Loucy (cell line): ENCODE results near the gene PTGES.

Experiments used
- H2AFZ ChIP-seq: fragments of 200-600 bp; sonication (generic); 2 replicates; pipeline ENCODE4 v1.6.0; 2016; ENCODE audit warnings: antibody characterized with exemption, mild to moderate bottlenecking, low read length, moderate library complexity
- H3F3A ChIP-seq: fragments of 200-600 bp; 2 replicates; pipeline ENCODE4 v1.6.0; 2016; ENCODE audit warnings: antibody characterized with exemption, low read depth, mild to moderate bottlenecking
- H3K27me3 ChIP-seq: fragments of 200-600 bp; sonication (generic); 2 replicates; pipeline ENCODE4 v1.6.1; 2014; ENCODE audit warnings: low read length, mild to moderate bottlenecking; ENCODE audit not compliant: insufficient read depth, poor library complexity, severe bottlenecking
- H3K36me3 ChIP-seq: fragments of 200-600 bp; sonication (generic); 2 replicates; pipeline ENCODE4 v1.6.1; 2016; ENCODE audit warnings: low read length; ENCODE audit not compliant: insufficient read depth
- H3K4me1 ChIP-seq: fragments of 200-600 bp; sonication (generic); 2 replicates; pipeline ENCODE4 v1.5.1; 2014; ENCODE audit warnings: low read length, mild to moderate bottlenecking; ENCODE audit not compliant: insufficient read depth, poor library complexity, severe bottlenecking
- H3K4me2 ChIP-seq: fragments of 200-600 bp; sonication (generic); 2 replicates; pipeline ENCODE4 v1.6.0; 2014; ENCODE audit warnings: antibody characterized with exemption, low read length, low read depth, mild to moderate bottlenecking; ENCODE audit not compliant: poor library complexity, severe bottlenecking
- H3K4me3 ChIP-seq: fragments of 200-600 bp; sonication (generic); 2 replicates; pipeline ENCODE4 v1.5.1; 2014; ENCODE audit warnings: low read length, mild to moderate bottlenecking, mixed read lengths; ENCODE audit not compliant: poor library complexity, severe bottlenecking
- H3K79me2 ChIP-seq: fragments of 200-600 bp; sonication (generic); 2 replicates; pipeline ENCODE4 v1.6.1; 2014; ENCODE audit warnings: low read length; ENCODE audit not compliant: insufficient read depth
- H3K9ac ChIP-seq: fragments of 200-600 bp; sonication (generic); 2 replicates; pipeline ENCODE4 v1.6.0; 2014; ENCODE audit warnings: mild to moderate bottlenecking, low read depth, low read length, moderate library complexity; ENCODE audit not compliant: poor library complexity, severe bottlenecking
- H3K9me2 ChIP-seq: fragments of 200-600 bp; sonication (generic); replicated peaks from 2 replicates; pipeline ENCODE4 v1.6.1; 2016; ENCODE audit warnings: low read depth, low read length, mixed read lengths
- H3K9me3 ChIP-seq: fragments of 200-600 bp; sonication (generic); 2 replicates; pipeline ENCODE4 v1.6.1; 2014; ENCODE audit warnings: mild to moderate bottlenecking, antibody characterized with exemption, low read length, low read depth; ENCODE audit not compliant: insufficient read depth
- H4K20me1 ChIP-seq: fragments of 200-600 bp; sonication (generic); 2 replicates; pipeline ENCODE4 v1.6.0; 2014; ENCODE audit warnings: antibody characterized with exemption, low read length, mild to moderate bottlenecking; ENCODE audit not compliant: insufficient read depth, poor library complexity, severe bottlenecking
- CTCF ChIP-seq: fragments of 200-600 bp; sonication (generic); conservative IDR thresholded peaks from 2 replicates; pipeline ENCODE4 v1.5.1; 2014; ENCODE audit warnings: mild to moderate bottlenecking, antibody characterized with exemption, low read length
- EZH2phosphoT487 ChIP-seq: fragments of 200-600 bp; IDR thresholded peaks from 2 replicates; pipeline ENCODE4 v1.6.1; 2018; ENCODE audit warnings: antibody characterized with exemption, mild to moderate bottlenecking, moderate library complexity, borderline replicate concordance

The PTGES gene

GRCh38 chr9:129733632-129733953 lies 19.2 kb downstream of the PTGES start:
- Histone ChIP-seq H3K9ac (no peak overlapping the region), H3K27me3 (no peaks in the 10 kb centered on the region), H4K20me1 (no peaks in the 10 kb centered on the region), H3K9me2 (no peaks in the 10 kb centered on the region), H3K9me3 (no peaks in the 10 kb centered on the region), H3F3A (no peaks in the 10 kb centered on the region), H3K4me3 (no peak overlapping the region), H3K36me3 (no peaks in the 10 kb centered on the region), H3K4me1 (no peaks in the 10 kb centered on the region), H3K79me2 (no peaks in the 10 kb centered on the region), H3K4me2 (no peak overlapping the region), H2AFZ (no peak overlapping the region)
- TF ChIP-seq CTCF (no peak), EZH2phosphoT487 (no peak)

GRCh38 chr9:129732946-129733631 lies 19.8 kb downstream of the PTGES start:
- no peaks in the 10 kb centered on the region for H3F3A ChIP-seq
- no peak overlapping the region for H3K9ac ChIP-seq
- no peaks in the 10 kb centered on the region for H3K9me2 ChIP-seq
- H3K36me3 ChIP-seq = no peaks in the 10 kb centered on the region
- H4K20me1 ChIP-seq = no peaks in the 10 kb centered on the region
- H2AFZ ChIP-seq = no peak overlapping the region
- no peak overlapping the region for H3K4me3 ChIP-seq
- no peak overlapping the region for H3K4me2 ChIP-seq
- TF ChIP-seq EZH2phosphoT487 = no peak
- no peak for TF ChIP-seq CTCF
- H3K4me1 ChIP-seq = no peaks in the 10 kb centered on the region
- H3K79me2 ChIP-seq = no peaks in the 10 kb centered on the region
- no peaks in the 10 kb centered on the region for H3K9me3 ChIP-seq
- H3K27me3 ChIP-seq = no peaks in the 10 kb centered on the region

GRCh38 chr9:129732100-129732499 lies 20.7 kb downstream of the PTGES start:
- Histone ChIP-seq H3F3A (no peaks in the 10 kb centered on the region), H3K9me3 (no peaks in the 10 kb centered on the region), H3K27me3 (no peaks in the 10 kb centered on the region), H3K9me2 (no peaks in the 10 kb centered on the region), H2AFZ (no peak overlapping the region), H3K4me1 (no peaks in the 10 kb centered on the region), H3K79me2 (no peaks in the 10 kb centered on the region), H3K4me2 (no peak overlapping the region), H3K4me3 (no peak overlapping the region), H4K20me1 (no peaks in the 10 kb centered on the region), H3K9ac (no peak overlapping the region), H3K36me3 (no peaks in the 10 kb centered on the region)
- TF ChIP-seq EZH2phosphoT487 (no peak), CTCF (no peak)
